GM18526 (cell line): Measurements from ENCODE around the gene BTF3L4.

ENCODE experiments used
- POLR2A ChIP-seq: IDR thresholded peaks from 3 replicates; pipeline ENCODE4 v1.6.1; 2011; ENCODE audit not compliant: insufficient read length; ENCODE audit errors: extremely low read depth

Gene BTF3L4

GRCh38 chr1:52056163-52056936 is at the start of gene BTF3L4:
TSS of gene BTF3L4 (plus strand) at chr1:52056295. CDS start at chr1:52059848, 3,553 bp downstream.
- TF ChIP-seq POLR2A: peak; percentile 58

- no peak for TF ChIP-seq POLR2A
Measured at GRCh38 chr1:52007215-52008002, 48.7 kb upstream of the BTF3L4 start.

GRCh38 chr1:52008071-52008809 is 47.9 kb upstream of the BTF3L4 start:
- TF ChIP-seq POLR2A: no peak

- no peak for TF ChIP-seq POLR2A
Measured at GRCh38 chr1:52022133-52022532, 34.0 kb upstream of the BTF3L4 start.

GRCh38 chr1:52026278-52026677 is 29.8 kb upstream of the BTF3L4 start:
- TF ChIP-seq POLR2A: no peak

- TF ChIP-seq POLR2A: no peak
Measured at GRCh38 chr1:52028328-52028727, 27.8 kb upstream of the BTF3L4 start.

- no peak for TF ChIP-seq POLR2A
Measured at GRCh38 chr1:52032124-52032784, 23.8 kb upstream of the BTF3L4 start.

- TF ChIP-seq POLR2A: peak; percentile 25
Measured at GRCh38 chr1:52032785-52033131, 23.3 kb upstream of the BTF3L4 start.

GRCh38 chr1:52033190-52034049 is 22.7 kb upstream of the BTF3L4 start, which contains the start of gene KTI12:
TSS of gene KTI12 (minus strand) at chr1:52033810. CDS start at chr1:52033761, 49 bp downstream.
- TF ChIP-seq POLR2A: peak; percentile 90

GRCh38 chr1:52034050-52034384 is 22.1 kb upstream of the BTF3L4 start:
- TF ChIP-seq POLR2A: no peak

- TF ChIP-seq POLR2A: no peak
Measured at GRCh38 chr1:52037402-52037814, 18.7 kb upstream of the BTF3L4 start.

GRCh38 chr1:52037909-52038308 is 18.2 kb upstream of the BTF3L4 start:
- TF ChIP-seq POLR2A: no peak

- no peak for TF ChIP-seq POLR2A
Measured at GRCh38 chr1:52041551-52042185, 14.4 kb upstream of the BTF3L4 start.

- no peak for TF ChIP-seq POLR2A
Measured at GRCh38 chr1:52045236-52045635, 10.9 kb upstream of the BTF3L4 start.
